ENCODE measurements around the gene ARHGAP6. TPM values are rescaled to one million over a fixed set of nuclear protein-coding genes. Genes with fewer than 3 reads are reported as not detected.

The ARHGAP6 gene
- total RNA-seq, 1 donor from 2014 or later = 3.1 TPM

- Histone ChIP-seq H3K9me3 (replicated peaks) (no peaks in the 10 kb centered on the region), H3K4me3 (no peak overlapping the region), H3K36me3 (no peaks in the 10 kb centered on the region), H3K27ac (replicated peaks) (no peak overlapping the region), H3K27me3 (ENCODE audit: low read depth) (no peaks in the 10 kb centered on the region), H3K4me1 (no peaks in the 10 kb centered on the region)
- no peak for TF ChIP-seq CTCF (IDR thresholded peaks at IDR 0.05; ENCODE audit: borderline replicate concordance)
- intact Hi-C loops (cut with micrococcal nuclease) = no loop called here
- DNase-seq = no peak
Measured at GRCh38 chrX:11309220-11309619, 356.5 kb downstream of the ARHGAP6 start.

GRCh38 chrX:11305641-11306040 lies 360.1 kb downstream of the ARHGAP6 start:
- DNase-seq = no peak
- H3K4me1 ChIP-seq = no peaks in the 10 kb centered on the region
- no peak for TF ChIP-seq CTCF (IDR thresholded peaks at IDR 0.05; ENCODE audit: borderline replicate concordance)
- no peak overlapping the region for H3K27ac ChIP-seq (replicated peaks)
- H3K36me3 ChIP-seq = no peaks in the 10 kb centered on the region
- intact Hi-C loops (cut with micrococcal nuclease) = no loop called here
- H3K9me3 ChIP-seq (replicated peaks) = no peaks in the 10 kb centered on the region
- H3K4me3 ChIP-seq = no peak overlapping the region
- no peaks in the 10 kb centered on the region for H3K27me3 ChIP-seq (ENCODE audit: low read depth)

GRCh38 chrX:11304829-11305228 lies 360.9 kb downstream of the ARHGAP6 start:
- Histone ChIP-seq H3K4me1 (no peaks in the 10 kb centered on the region), H3K36me3 (no peaks in the 10 kb centered on the region), H3K9me3 (replicated peaks) (no peaks in the 10 kb centered on the region), H3K27ac (replicated peaks) (no peak overlapping the region), H3K27me3 (ENCODE audit: low read depth) (no peaks in the 10 kb centered on the region), H3K4me3 (no peak overlapping the region)
- no peak for DNase-seq
- intact Hi-C loops (cut with micrococcal nuclease) = no loop called here
- no peak for TF ChIP-seq CTCF (IDR thresholded peaks at IDR 0.05; ENCODE audit: borderline replicate concordance)

GRCh38 chrX:11298600-11298999 lies 367.1 kb downstream of the ARHGAP6 start:
- intact Hi-C loops (cut with micrococcal nuclease) = no loop called here
- Histone ChIP-seq H3K4me3 (no peak overlapping the region), H3K27me3 (ENCODE audit: low read depth) (no peaks in the 10 kb centered on the region), H3K9me3 (replicated peaks) (no peaks in the 10 kb centered on the region), H3K4me1 (no peaks in the 10 kb centered on the region), H3K27ac (replicated peaks) (no peak overlapping the region), H3K36me3 (no peaks in the 10 kb centered on the region)
- no peak for DNase-seq
- TF ChIP-seq CTCF (IDR thresholded peaks at IDR 0.05; ENCODE audit: borderline replicate concordance) = no peak

GRCh38 chrX:11296051-11296450 lies 369.7 kb downstream of the ARHGAP6 start:
- no peaks in the 10 kb centered on the region for H3K9me3 ChIP-seq (replicated peaks)
- no peaks in the 10 kb centered on the region for H3K36me3 ChIP-seq
- intact Hi-C loops (cut with micrococcal nuclease) = no loop called here
- no peaks in the 10 kb centered on the region for H3K4me1 ChIP-seq
- no peak for TF ChIP-seq CTCF (IDR thresholded peaks at IDR 0.05; ENCODE audit: borderline replicate concordance)
- no peak overlapping the region for H3K4me3 ChIP-seq
- DNase-seq = no peak
- no peaks in the 10 kb centered on the region for H3K27me3 ChIP-seq (ENCODE audit: low read depth)
- no peak overlapping the region for H3K27ac ChIP-seq (replicated peaks)

- Histone ChIP-seq H3K27me3 (ENCODE audit: low read depth) (no peaks in the 10 kb centered on the region), H3K4me3 (no peak within 1 kb of the TSS), H3K4me1 (no peaks in the 10 kb centered on the region), H3K27ac (replicated peaks) (no peak within 1 kb of the TSS), H3K9me3 (replicated peaks) (no peaks in the 10 kb centered on the region), H3K36me3 (no peaks in the 10 kb centered on the region)
- intact Hi-C loops (cut with micrococcal nuclease) = no loop called here
- no peak for TF ChIP-seq CTCF (IDR thresholded peaks at IDR 0.05; ENCODE audit: borderline replicate concordance)
- DNase-seq = no peak
Measured at GRCh38 chrX:11293113-11293512, 372.6 kb downstream of the ARHGAP6 start, which contains the start of gene AMELX. Gene AMELX, plus strand, starts transcription at chrX:11293413. Its CDS starts 1,376 bp downstream, at chrX:11294789.
